RWPE2 (cell line): ENCODE measurements around the gene CISD2.

Source experiments
- ATAC-seq: fragments of 200-7000 bp; cut with Tn5 transposase; 3 replicates; pipeline ENCODE4 v1.9.1; 2021; ENCODE audit warnings: low read depth
- DNase-seq: peaks from one replicate; pipeline ENCODE4 v3.0.0-alpha.2; 2020; ENCODE audit warnings: low spot score
- H3K27ac ChIP-seq: fragments of 450-650 bp; 2 replicates; pipeline ENCODE4 v1.5.1; 2017; ENCODE audit warnings: mild to moderate bottlenecking; ENCODE audit not compliant: poor library complexity, severe bottlenecking
- H3K27me3 ChIP-seq: fragments of 250-450 bp; sonication (Bioruptor Pico); 2 replicates; pipeline ENCODE4 v1.5.1; 2021; ENCODE audit warnings: mild to moderate bottlenecking, moderate library complexity; ENCODE audit not compliant: insufficient read depth, poor library complexity, severe bottlenecking
- H3K36me3 ChIP-seq: fragments of 250-450 bp; sonication (Bioruptor Pico); 2 replicates; pipeline ENCODE4 v1.5.1; 2020; ENCODE audit warnings: low read depth, mild to moderate bottlenecking, moderate library complexity
- H3K4me1 ChIP-seq: fragments of 250-450 bp; sonication (Bioruptor Pico); 2 replicates; pipeline ENCODE4 v1.5.1; 2021; ENCODE audit warnings: mild to moderate bottlenecking, moderate library complexity; ENCODE audit not compliant: insufficient read depth, poor library complexity, severe bottlenecking
- H3K4me3 ChIP-seq: fragments of 250-450 bp; sonication (Bioruptor Pico); 2 replicates; pipeline ENCODE4 v1.5.1; 2021; ENCODE audit warnings: mild to moderate bottlenecking, moderate library complexity; ENCODE audit not compliant: severe bottlenecking
- H3K9me3 ChIP-seq: fragments of 250-450 bp; sonication (Bioruptor Pico); 2 replicates; pipeline ENCODE4 v1.5.1; 2021; ENCODE audit warnings: mild to moderate bottlenecking, moderate library complexity; ENCODE audit not compliant: severe bottlenecking
- TF ChIP-seq, protein P1 (sequence below): fragments of 450-650 bp; IDR thresholded peaks from one replicate; pipeline ENCODE4 v1.5.1; 2017; ENCODE audit warnings: mild to moderate bottlenecking, moderate library complexity; ENCODE audit not compliant: poor library complexity, severe bottlenecking

CISD2 gene

GRCh38 chr4:102836596-102836995 lies 32.2 kb upstream of the CISD2 start:
- Histone ChIP-seq H3K27ac (no peak overlapping the region), H3K27me3 (no peaks in the 10 kb centered on the region), H3K4me3 (no peak overlapping the region), H3K9me3 (no peaks in the 10 kb centered on the region), H3K4me1 (no peaks in the 10 kb centered on the region), H3K36me3 (no peaks in the 10 kb centered on the region)
- TF ChIP-seq, protein P1, sequence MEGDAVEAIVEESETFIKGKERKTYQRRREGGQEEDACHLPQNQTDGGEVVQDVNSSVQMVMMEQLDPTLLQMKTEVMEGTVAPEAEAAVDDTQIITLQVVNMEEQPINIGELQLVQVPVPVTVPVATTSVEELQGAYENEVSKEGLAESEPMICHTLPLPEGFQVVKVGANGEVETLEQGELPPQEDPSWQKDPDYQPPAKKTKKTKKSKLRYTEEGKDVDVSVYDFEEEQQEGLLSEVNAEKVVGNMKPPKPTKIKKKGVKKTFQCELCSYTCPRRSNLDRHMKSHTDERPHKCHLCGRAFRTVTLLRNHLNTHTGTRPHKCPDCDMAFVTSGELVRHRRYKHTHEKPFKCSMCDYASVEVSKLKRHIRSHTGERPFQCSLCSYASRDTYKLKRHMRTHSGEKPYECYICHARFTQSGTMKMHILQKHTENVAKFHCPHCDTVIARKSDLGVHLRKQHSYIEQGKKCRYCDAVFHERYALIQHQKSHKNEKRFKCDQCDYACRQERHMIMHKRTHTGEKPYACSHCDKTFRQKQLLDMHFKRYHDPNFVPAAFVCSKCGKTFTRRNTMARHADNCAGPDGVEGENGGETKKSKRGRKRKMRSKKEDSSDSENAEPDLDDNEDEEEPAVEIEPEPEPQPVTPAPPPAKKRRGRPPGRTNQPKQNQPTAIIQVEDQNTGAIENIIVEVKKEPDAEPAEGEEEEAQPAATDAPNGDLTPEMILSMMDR, result no peak
- no peak for DNase-seq
- no peak for ATAC-seq

- no peak for DNase-seq
- Histone ChIP-seq H3K4me1 (no peaks in the 10 kb centered on the region), H3K9me3 (no peaks in the 10 kb centered on the region), H3K36me3 (no peaks in the 10 kb centered on the region), H3K27me3 (no peaks in the 10 kb centered on the region), H3K27ac (no peak overlapping the region), H3K4me3 (no peak overlapping the region)
- TF ChIP-seq, protein P1, result no peak
- no peak for ATAC-seq
Observed at GRCh38 chr4:102842367-102842766, 26.4 kb upstream of the CISD2 start.

- Histone ChIP-seq H3K36me3 (no peaks in the 10 kb centered on the region), H3K4me3 (no peak overlapping the region), H3K27me3 (no peaks in the 10 kb centered on the region), H3K4me1 (no peaks in the 10 kb centered on the region), H3K9me3 (no peaks in the 10 kb centered on the region), H3K27ac (no peak overlapping the region)
- no peak for DNase-seq
- TF ChIP-seq, protein P1, result no peak
- peak; percentile 53; the same call in 1 of the 3 replicates for ATAC-seq
Observed at GRCh38 chr4:102843273-102843672, 25.5 kb upstream of the CISD2 start.

- Histone ChIP-seq H3K36me3 (no peaks in the 10 kb centered on the region), H3K27me3 (no peaks in the 10 kb centered on the region), H3K27ac (no peak overlapping the region), H3K4me3 (no peak overlapping the region), H3K9me3 (no peaks in the 10 kb centered on the region), H3K4me1 (no peaks in the 10 kb centered on the region)
- DNase-seq, result no peak
- no peak for ATAC-seq
- TF ChIP-seq, protein P1, result no peak
Observed at GRCh38 chr4:102843938-102844337, 24.9 kb upstream of the CISD2 start.

GRCh38 chr4:102847687-102848086 lies 21.1 kb upstream of the CISD2 start:
- DNase-seq (no peak), ATAC-seq (no peak)
- H3K9me3 ChIP-seq, result no peaks in the 10 kb centered on the region
- no peak overlapping the region for H3K27ac ChIP-seq
- no peaks in the 10 kb centered on the region for H3K4me1 ChIP-seq
- TF ChIP-seq, protein P1, result no peak
- H3K4me3 ChIP-seq, result no peak overlapping the region
- H3K27me3 ChIP-seq, result no peaks in the 10 kb centered on the region
- no peaks in the 10 kb centered on the region for H3K36me3 ChIP-seq
